GM21529 (cell line): ENCODE measurements around the gene KMT2A.
"Not testable (repeated sequence)": the region's sequence is repeated elsewhere in the genome, so short reads cannot be mapped to it uniquely, and the experiment has no call there.

ENCODE experiments used
- ATAC-seq: cut with Tn5 transposase; IDR thresholded peaks from one replicate; pipeline ENCODE4 v1.9.1; 2021; ENCODE audit not compliant: unreplicated experiment

The KMT2A gene

GRCh38 chr11:118531597-118532084, 95.3 kb downstream of the KMT2A start:
- ATAC-seq, result no peak

GRCh38 chr11:118532091-118532490, 95.8 kb downstream of the KMT2A start:
- no peak for ATAC-seq

- ATAC-seq, result no peak
Observed at GRCh38 chr11:118532852-118533768, 96.8 kb downstream of the KMT2A start.

GRCh38 chr11:118533769-118534729, 97.8 kb downstream of the KMT2A start:
- ATAC-seq, result no peak

- ATAC-seq, result no peak
Observed at GRCh38 chr11:118535261-118535660, 99.0 kb downstream of the KMT2A start.

- no peak for ATAC-seq
Observed at GRCh38 chr11:118536726-118537125, 100.4 kb downstream of the KMT2A start.

GRCh38 chr11:118537409-118537980, 101.2 kb downstream of the KMT2A start:
- no peak for ATAC-seq

- ATAC-seq, result no peak
Observed at GRCh38 chr11:118544010-118544646, 107.8 kb downstream of the KMT2A start.

- no peak for ATAC-seq
Observed at GRCh38 chr11:118544647-118545010, 108.3 kb downstream of the KMT2A start.

GRCh38 chr11:118545533-118545932, 109.2 kb downstream of the KMT2A start:
- no peak for ATAC-seq

GRCh38 chr11:118547132-118547531, 110.8 kb downstream of the KMT2A start:
- no peak for ATAC-seq

- ATAC-seq, result no peak
Observed at GRCh38 chr11:118552341-118552740, 116.0 kb downstream of the KMT2A start.

- no peak for ATAC-seq
Observed at GRCh38 chr11:118560806-118561205, 124.5 kb downstream of the KMT2A start.

GRCh38 chr11:118565051-118565450, 128.8 kb downstream of the KMT2A start:
- no peak for ATAC-seq

- no peak for ATAC-seq
Observed at GRCh38 chr11:118569670-118570069, 133.4 kb downstream of the KMT2A start.

- no peak for ATAC-seq
Observed at GRCh38 chr11:118570787-118571186, 134.5 kb downstream of the KMT2A start.

- ATAC-seq, result not testable (repeated sequence)
Observed at GRCh38 chr11:118571701-118572060, 135.4 kb downstream of the KMT2A start.

- peak; percentile 80 for ATAC-seq
Observed at GRCh38 chr11:118572061-118572980, 136.0 kb downstream of the KMT2A start, which contains the start of gene ARCN1. TSS of gene ARCN1 (plus strand) at chr11:118572409. CDS start at chr11:118572548, 139 bp downstream.

- peak; percentile 37 for ATAC-seq
Observed at GRCh38 chr11:118572981-118573550, 136.8 kb downstream of the KMT2A start.
